GM19351 (cell line): ENCODE measurements around the gene AQP11.

Source experiments
- ATAC-seq: cut with Tn5 transposase; IDR thresholded peaks from one replicate; pipeline ENCODE4 v1.9.1; 2021; ENCODE audit warnings: mild to moderate bottlenecking, moderate library complexity; ENCODE audit not compliant: unreplicated experiment

The AQP11 gene

GRCh38 chr11:77658213-77659013 lies 68.7 kb downstream of the AQP11 start:
- no peak for ATAC-seq
